Cardiac muscle cell (in vitro differentiated cells and primary cell): ENCODE data around the gene ZNF611. TPM values are rescaled to one million over a fixed set of nuclear protein-coding genes. Genes with fewer than 3 reads are reported as not detected.
"Not testable (repeated sequence)": the region's sequence is repeated elsewhere in the genome, so short reads cannot be mapped to it uniquely, and the experiment has no call there.

Experiments
- DNase-seq, 2 donors: peaks; one replicate each; pipeline versions ENCODE4 v3.0.0 to v3.0.0-alpha.2; 2010 to 2017; ENCODE audit warnings: low read depth in 1 of 2, low spot score in 1 of 2
- H3K27ac ChIP-seq: fragments of 200-600 bp; sonication (generic); 2 replicates; pipeline ENCODE4 v1.5.1; 2016
- H3K27me3 ChIP-seq: fragments of 200-600 bp; sonication (generic); 2 replicates; pipeline ENCODE4 v1.6.0; 2016; ENCODE audit warnings: control low read depth
- H3K36me3 ChIP-seq: fragments of 200-600 bp; sonication (generic); 2 replicates; pipeline ENCODE4 v1.5.1; 2016; ENCODE audit warnings: control low read depth
- H3K4me1 ChIP-seq: fragments of 200-600 bp; sonication (generic); 2 replicates; pipeline ENCODE4 v1.8.1; 2017; ENCODE audit warnings: low read depth, mild to moderate bottlenecking, mixed run types
- H3K4me3 ChIP-seq: fragments of 200-600 bp; sonication (generic); 2 replicates; pipeline ENCODE4 v1.5.1; 2016; ENCODE audit warnings: mild to moderate bottlenecking
- H3K9me3 ChIP-seq: fragments of 200-600 bp; sonication (generic); 2 replicates; pipeline ENCODE4 v1.5.1; 2017; ENCODE audit warnings: low read depth, mild to moderate bottlenecking, control low read depth
- CTCF ChIP-seq: IDR thresholded peaks from 2 replicates; pipeline ENCODE4 v1.5.1; 2012; ENCODE audit warnings: low read depth, mild to moderate bottlenecking, low read length
- polyA plus RNA-seq: library from polyadenylated mRNA; unstranded; fragments of >200 nt; fragmentation: Nextera tagmentation; extraction: Ambion mirVana; gene quantifications from 2 replicates; pipeline ENCODE4 v1.2.1, GENCODE V29; 2016
- total RNA-seq: library from RNA; depleted of rRNA; stranded (reverse); fragments of >200 nt; gene quantifications from 2 replicates; pipeline ENCODE4 v1.2.3, GENCODE V29; 2016

Gene ZNF611
- total RNA-seq (5.8 and 12.4 TPM in 2 replicates), polyA plus RNA-seq (10.4 and 15.4 TPM in 2 replicates)

GRCh38 chr19:52734893-52735661 is at the start of gene ZNF611:
TSS of gene ZNF611 (minus strand) at chr19:52735044. CDS start at chr19:52715894, 19,150 bp downstream.
- peak; percentile 58 for TF ChIP-seq CTCF

GRCh38 chr19:52782864-52783263 is 48.0 kb upstream of the ZNF611 start:
- not testable (repeated sequence) for H3K27me3 ChIP-seq, H3K4me3 ChIP-seq, H3K4me1 ChIP-seq, DNase-seq, H3K9me3 ChIP-seq, H3K36me3 ChIP-seq, H3K27ac ChIP-seq

More at GRCh38 chr19:52734893-52735661, at the start of gene ZNF611:
- Histone ChIP-seq H3K36me3 (no peaks in the 10 kb centered on the region), H3K4me3 (peak within 1 kb of the TSS; percentile 67), H3K27me3 (no peaks in the 10 kb centered on the region), H3K4me1 (peaks cover 14% of the 10 kb centered on the region), H3K27ac (peak within 1 kb of the TSS; percentile 95), H3K9me3 (no peaks in the 10 kb centered on the region)
- DNase-seq, result peak; percentile 97 to 98

- Histone ChIP-seq H3K4me1 (no peaks in the 10 kb centered on the region), H3K27me3 (no peaks in the 10 kb centered on the region), H3K36me3 (no peaks in the 10 kb centered on the region), H3K9me3 (no peaks in the 10 kb centered on the region), H3K4me3 (no peak overlapping the region), H3K27ac (no peak overlapping the region)
- TF ChIP-seq CTCF, result no peak
- no peak for DNase-seq
Measured at GRCh38 chr19:52778811-52779210, 44.0 kb upstream of the ZNF611 start.

GRCh38 chr19:52756447-52756846 is 21.6 kb upstream of the ZNF611 start:
- not testable (repeated sequence) for H3K9me3 ChIP-seq, H3K36me3 ChIP-seq, DNase-seq, H3K4me3 ChIP-seq, H3K27ac ChIP-seq, H3K4me1 ChIP-seq, H3K27me3 ChIP-seq

- DNase-seq, result no peak
- TF ChIP-seq CTCF, result no peak
- H3K4me1 ChIP-seq, result no peaks in the 10 kb centered on the region
Measured at GRCh38 chr19:52749780-52750179, 14.9 kb upstream of the ZNF611 start.

GRCh38 chr19:52748336-52748950 is 13.6 kb upstream of the ZNF611 start:
- no peaks in the 10 kb centered on the region for H3K36me3 ChIP-seq
- TF ChIP-seq CTCF, result peak; percentile 35
- H3K4me3 ChIP-seq, result no peak overlapping the region
- no peaks in the 10 kb centered on the region for H3K27me3 ChIP-seq
- H3K9me3 ChIP-seq, result no peaks in the 10 kb centered on the region
- peak; percentile 67 to 68 for DNase-seq
- no peak overlapping the region for H3K27ac ChIP-seq
- H3K4me1 ChIP-seq, result no peaks in the 10 kb centered on the region

More at GRCh38 chr19:52749780-52750179, 14.9 kb upstream of the ZNF611 start:
- H3K27ac ChIP-seq, result no peak overlapping the region
- H3K36me3 ChIP-seq, result no peaks in the 10 kb centered on the region
- no peak overlapping the region for H3K4me3 ChIP-seq
- H3K27me3 ChIP-seq, result no peaks in the 10 kb centered on the region
- H3K9me3 ChIP-seq, result no peaks in the 10 kb centered on the region

- not testable (repeated sequence) for H3K36me3 ChIP-seq, H3K9me3 ChIP-seq, H3K27me3 ChIP-seq, DNase-seq, H3K4me3 ChIP-seq, H3K27ac ChIP-seq
- H3K4me1 ChIP-seq, result peaks cover 12% of the 10 kb centered on the region
Measured at GRCh38 chr19:52745919-52746318, 11.1 kb upstream of the ZNF611 start.
